T follicular helper cell (primary cell): ENCODE results near the gene ARL13B.
"Not testable (repeated sequence)": the region's sequence is repeated elsewhere in the genome, so short reads cannot be mapped to it uniquely, and the experiment has no call there.

ENCODE experiments used
- DNase-seq: peaks from one replicate; pipeline ENCODE4 v3.0.0-alpha.2; 2020; ENCODE audit warnings: low read depth

Gene ARL13B

DNA sequence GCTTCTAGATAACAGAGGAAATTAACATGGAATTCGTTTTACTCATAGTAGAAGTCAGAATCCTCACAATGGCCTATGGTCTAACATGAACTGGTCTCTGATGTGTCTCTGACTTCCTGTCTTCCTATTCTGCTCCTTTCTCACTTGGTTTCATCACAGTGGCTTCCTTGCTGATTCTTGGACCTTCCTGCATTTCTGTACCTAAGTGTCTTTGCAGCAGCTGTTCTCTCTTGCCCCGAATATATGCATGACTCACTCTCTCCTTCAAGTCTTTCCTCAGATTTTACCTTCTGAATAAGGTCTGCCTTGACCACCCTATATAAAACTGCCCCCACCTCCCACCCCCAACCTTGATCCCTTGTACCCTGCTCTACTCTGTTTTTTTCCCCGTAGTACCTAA, 14.1 kb downstream of the ARL13B start:
- no peak for DNase-seq

DNA sequence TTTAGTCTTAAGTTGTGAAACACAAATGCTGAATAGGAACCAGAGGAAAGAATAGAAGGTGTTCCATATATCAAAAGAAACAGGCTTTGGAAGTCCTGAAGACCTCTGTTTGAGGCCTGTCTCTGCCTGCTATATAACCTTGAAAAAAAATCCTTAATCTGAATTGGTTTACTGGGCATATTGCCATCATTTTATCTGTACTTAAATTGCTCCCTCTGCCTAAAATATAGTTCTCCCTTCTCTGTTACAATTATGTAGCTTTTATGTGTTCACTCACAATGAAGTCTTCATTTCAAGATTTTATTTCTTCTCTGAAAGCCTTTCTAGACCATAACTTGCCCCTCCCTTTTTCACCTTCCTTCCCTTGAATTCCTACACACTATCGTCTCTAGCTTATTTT, 21.2 kb downstream of the ARL13B start:
- no peak for DNase-seq

DNA sequence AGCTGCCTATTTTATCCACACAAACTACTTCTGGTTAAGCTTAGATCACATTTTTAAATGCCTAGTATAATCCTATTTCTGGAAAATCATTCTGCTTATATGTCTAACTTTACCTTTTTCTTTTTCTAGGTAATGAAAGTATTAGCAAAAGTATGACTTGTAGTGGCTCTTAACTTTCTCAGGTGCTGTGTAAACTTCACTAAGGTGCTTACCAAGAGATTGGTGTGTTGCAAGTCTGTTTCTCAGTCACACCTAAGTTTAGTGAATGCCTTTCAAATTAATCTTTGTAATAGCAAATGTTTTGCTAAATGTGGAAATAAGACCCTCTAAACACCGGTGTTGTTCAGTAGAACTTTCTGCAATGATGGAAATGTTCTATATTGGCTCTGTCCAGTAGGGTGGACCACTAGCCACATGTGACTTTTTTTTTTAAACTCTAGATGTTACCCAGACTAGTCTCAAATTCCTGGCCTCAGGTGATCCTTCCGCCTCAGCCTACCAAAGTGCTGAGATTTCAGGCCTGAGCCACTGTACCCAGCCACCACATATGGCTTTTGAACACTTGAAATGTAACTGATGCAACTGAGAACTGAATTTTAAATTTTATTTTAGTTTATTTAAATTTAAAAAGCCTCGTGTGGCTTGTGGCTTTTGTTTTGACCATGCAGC, 22.0 kb downstream of the ARL13B start:
- DNase-seq: no peak

DNA sequence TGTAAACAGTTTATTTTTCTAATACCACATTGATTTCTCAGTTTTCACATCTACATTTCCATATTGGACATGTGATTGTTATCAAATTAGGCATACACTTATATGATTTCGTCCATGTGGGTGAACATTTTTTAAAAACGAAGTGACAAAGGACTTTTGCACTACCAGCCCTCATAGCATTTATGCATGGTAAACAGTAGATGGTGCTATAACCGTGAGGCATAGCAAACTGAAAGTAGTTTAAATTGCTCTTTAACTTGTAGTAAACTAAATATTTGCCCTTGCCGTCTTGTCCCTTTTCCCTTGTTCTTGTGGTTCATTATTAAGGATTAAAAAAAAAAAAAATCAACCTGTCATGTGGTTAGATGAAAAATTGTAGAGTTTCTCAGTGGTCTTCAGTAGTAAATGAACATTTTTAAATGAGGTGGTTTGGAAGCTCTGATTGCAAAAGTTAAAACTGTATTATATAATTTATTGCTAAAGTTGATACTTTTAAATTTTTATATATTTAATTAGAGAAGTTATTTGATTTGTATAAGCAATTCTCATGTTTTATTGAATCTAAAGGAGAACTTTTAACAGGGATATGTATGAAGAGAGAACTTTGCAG, 24.5 kb downstream of the ARL13B start:
- DNase-seq: no peak

DNA sequence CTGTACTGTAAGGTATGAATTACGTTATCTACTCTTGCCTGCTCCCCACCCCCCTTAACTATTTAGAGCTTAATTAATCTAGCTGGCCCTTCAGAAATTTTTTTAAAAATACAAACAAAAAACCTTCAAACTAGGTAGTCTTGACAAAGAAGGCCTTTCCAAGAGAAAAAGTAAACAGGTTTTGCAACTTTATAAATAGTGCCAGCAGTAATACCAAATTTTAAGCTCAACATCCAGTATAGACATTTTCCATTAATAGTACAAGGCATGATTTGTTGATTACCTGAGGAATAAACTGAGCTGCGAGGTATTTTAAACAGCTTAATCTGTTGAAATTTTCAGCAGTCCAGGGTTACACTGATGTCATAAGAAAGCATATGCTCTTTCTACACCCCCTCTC, 28.3 kb downstream of the ARL13B start:
- DNase-seq: no peak

DNA sequence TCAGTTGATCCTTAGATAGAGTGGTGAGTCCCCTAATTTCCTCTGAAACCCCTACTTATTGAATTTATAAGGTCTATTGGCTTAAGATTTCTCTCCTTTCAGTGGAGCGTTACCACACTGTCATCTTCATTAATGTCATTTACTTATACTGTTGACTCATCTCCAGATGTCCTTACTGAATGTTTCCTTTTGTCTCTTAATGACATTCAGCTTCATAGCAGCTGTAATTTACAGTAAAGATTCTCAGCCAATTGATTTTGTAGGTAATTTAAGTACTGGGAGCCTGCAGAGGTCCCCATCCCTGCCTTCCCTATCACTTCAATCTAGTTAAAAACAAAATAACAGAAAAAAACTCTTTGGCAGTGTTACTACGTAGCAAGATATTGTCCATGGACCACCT, 29.7 kb downstream of the ARL13B start:
- DNase-seq: no peak

DNA sequence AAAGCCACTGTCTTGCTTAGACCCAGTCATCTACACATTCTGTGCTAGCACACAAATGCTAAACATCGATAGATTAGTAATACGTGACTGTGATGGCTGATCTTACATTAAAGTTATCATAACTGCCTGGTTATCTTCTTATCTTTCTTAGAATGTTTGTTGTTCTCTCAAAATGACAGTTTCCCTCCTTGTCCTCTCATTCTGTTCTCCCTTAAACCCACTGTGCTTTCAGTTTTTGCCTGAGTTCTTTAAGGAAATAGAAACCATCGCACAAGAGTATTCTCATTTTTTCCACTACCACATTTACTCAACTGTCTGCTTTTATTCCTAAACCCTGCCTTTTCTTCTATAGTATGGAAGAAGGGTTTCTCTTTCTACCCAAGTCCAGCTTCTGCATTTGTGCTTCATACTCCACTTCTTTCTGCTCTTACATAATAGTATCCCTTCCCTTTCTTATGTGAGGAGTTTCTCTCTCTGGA, 31.3 kb downstream of the ARL13B start:
- DNase-seq: no peak

DNA sequence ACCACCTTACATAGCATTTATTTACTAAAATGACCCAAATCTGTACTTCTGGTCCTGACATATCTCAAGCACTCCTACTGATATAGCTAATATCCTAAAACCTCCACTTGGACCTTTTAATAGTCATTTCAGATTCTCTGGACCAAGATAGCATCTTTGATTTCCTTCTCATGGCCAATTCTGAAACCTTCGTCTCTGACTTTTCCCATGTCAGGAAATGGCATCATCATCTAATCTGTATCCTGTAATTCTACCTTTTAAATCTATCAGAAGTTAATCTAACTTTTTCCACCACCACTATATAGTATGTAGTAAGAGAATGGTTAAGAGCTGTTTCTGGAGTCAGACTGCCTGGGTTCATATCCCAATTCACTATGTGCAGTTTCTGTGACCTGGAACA, 32.2 kb downstream of the ARL13B start:
- no peak for DNase-seq

DNA sequence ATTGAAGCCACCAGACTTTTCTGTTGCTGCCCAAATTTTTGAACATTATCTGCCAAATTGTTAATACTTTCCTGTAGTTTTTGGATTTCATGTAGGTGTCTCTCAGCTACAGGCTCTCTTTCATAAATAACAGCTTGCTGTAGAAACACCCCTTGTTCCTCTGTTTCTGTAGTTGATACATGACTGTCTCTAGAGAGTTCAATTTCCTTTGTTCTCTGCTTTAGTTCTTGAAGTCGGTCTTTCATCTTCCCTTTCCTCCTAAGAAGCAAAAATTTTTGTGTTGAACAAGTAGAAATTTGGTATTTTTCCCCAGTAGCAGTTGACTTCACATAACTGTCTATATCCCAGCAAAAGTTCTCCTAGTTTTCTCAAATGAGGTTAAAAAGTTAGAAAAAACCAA, 35.1 kb downstream of the ARL13B start:
- DNase-seq: no peak

DNA sequence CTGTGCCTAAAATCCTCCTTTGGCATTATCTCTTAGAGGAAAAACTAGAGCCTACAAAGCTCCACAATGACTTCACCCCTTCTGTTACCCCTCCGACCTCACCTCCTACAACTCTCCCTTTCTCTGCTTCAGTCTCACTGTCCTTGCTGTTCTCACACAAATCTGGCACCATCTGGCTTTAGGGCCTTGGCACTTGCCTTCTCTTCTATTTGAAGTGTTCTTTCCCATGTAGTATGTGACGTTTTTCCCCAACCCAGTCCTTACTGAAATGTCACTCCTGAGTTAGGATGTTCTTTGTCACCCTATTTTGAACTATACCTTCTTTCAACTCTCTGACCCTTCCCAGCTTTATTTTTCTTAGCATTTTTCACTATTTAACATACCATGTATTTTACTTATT, 39.7 kb downstream of the ARL13B start:
- DNase-seq: no peak

DNA sequence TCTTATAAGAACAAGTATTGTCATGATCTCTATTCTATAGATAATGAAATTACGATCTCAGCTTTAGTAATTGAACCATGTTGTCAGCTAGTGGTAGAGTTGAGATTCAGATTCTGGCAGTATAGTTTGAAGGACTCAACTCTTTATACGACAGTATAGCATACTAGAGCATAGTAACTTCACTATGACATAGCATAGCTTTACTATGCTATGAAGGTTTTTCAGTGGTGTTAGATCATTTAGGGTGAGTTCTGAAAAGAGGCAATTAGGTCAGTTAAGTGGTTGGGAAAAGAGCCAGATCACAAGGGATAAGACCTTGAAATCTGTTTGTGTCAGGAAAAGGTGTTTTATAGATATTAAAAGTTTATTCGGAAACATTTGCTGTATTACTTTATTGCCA, 40.3 kb downstream of the ARL13B start:
- no peak for DNase-seq

DNA sequence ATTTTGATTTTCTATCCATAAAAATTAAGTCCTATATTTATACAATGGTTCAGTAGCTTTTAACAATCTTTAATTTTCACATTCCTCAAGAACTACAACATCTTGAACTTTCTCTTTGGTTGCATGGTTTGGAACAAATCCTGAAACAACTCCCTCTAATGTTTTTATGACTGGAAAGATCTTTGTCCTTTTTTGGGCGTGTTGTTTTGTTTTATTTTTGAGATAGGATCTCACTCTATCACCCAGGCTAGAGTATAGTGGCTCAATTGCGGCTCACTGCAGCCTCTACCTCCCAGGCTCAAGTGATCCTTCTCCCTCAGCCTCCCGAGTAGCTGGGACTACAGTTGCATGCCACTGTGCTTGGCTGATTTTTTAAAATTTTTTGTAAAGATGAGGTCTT, 44.4 kb downstream of the ARL13B start:
- DNase-seq: no peak

DNA sequence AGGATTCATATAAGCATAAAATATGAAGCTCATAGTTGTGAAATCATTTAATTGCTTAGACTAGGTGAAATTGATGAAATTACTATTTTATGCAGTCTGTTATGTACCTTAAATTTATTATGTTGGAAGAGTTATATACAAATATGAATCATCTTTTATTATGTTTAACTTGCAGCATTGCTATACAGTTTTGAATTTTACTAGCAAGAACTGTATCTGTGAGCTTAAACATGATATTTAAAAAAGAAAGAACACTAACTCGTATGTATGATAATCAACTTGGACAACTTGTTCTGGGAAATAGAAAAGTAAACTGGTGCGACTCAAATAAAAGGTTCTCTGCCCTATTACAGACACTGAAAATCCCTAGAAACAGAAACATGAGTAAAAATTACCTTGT, 46.7 kb downstream of the ARL13B start:
- DNase-seq: no peak

DNA sequence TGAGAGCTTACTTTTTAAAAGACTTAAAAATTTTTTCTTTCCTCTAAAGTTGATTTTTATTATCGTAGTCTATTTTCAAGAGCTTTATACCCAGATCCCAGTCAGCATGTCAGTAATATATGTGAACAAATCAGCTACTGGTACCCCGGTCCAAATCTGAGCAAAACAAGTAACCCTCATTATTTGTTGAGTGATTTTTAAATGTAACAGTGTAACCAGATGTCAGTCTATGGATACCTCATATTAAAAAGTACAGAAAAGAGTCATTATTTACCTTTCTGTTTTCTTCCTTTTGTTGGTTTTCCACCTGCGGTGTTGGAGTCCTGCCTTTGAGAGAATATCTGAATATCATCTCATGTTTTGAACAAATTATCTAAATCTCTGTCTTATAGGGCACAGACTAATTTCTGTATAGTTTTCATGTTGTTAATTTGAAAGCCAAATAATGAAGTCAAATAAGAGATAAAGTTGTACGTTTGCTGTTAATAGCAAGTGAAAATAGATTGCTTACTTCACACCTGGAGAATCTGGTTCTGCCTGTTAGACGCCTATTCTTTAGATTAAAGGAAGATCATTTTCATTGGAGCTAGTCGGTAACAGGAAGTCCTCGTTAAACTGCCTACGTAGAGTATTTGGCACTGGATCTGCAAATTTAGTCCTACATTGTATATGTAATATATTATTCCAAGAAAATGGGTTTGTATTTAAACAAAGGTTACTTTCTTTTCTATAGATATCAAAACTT, 48.3 kb downstream of the ARL13B start, which contains the start of gene STX19:
Gene STX19, minus strand, starts transcription at position 505 of the 745 bp plus-strand sequence. CDS start 13,328 bp downstream, outside the sequence.
- DNase-seq: no peak

DNA sequence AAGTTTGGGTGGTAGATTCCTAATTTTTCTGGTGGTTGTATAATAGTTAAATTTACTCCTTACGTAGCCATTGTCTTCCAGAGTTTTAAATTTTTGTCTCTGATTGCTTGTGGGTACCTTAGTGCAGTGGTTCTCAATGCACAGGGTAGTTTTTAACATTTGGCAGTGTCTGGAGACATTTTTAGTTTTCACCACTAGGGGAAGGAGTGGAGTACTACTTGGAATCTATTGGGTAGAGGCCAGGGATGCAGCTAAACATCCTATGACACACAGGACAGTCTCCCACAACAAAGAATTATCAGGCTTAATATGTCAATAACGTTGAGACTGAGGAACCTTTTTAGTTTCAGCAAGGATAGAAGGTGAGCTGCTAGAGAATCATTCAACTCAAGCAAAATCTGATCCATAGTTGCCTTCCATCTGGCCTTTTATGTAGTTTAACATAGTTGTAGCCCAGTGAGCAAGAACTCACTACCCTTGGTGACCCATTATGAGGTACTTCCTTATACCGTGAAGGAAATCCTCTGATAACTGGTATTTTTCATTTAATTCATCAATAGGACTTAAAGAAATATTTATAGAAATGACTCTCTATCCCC, 57.1 kb downstream of the ARL13B start:
- DNase-seq: no peak

DNA sequence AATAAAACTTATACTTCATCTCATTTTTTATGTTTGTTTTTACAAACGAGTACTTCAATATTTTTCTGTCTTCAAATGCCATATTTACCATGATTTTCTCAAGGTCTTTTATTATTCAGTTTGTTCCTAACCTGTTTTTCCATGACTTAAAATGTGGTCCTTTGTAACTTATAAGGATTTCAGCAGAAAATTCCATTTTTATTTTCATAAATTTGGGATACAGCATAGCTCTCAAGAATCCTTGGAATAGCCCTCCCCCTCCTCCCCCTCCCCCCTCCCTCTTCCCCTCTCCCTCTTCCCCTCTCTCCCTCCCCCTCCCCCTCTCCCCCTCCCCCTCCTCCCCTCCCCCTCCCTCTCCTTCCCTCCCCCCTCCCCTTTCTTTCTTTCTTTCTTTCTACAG, 63.3 kb downstream of the ARL13B start:
- DNase-seq: no peak

DNA sequence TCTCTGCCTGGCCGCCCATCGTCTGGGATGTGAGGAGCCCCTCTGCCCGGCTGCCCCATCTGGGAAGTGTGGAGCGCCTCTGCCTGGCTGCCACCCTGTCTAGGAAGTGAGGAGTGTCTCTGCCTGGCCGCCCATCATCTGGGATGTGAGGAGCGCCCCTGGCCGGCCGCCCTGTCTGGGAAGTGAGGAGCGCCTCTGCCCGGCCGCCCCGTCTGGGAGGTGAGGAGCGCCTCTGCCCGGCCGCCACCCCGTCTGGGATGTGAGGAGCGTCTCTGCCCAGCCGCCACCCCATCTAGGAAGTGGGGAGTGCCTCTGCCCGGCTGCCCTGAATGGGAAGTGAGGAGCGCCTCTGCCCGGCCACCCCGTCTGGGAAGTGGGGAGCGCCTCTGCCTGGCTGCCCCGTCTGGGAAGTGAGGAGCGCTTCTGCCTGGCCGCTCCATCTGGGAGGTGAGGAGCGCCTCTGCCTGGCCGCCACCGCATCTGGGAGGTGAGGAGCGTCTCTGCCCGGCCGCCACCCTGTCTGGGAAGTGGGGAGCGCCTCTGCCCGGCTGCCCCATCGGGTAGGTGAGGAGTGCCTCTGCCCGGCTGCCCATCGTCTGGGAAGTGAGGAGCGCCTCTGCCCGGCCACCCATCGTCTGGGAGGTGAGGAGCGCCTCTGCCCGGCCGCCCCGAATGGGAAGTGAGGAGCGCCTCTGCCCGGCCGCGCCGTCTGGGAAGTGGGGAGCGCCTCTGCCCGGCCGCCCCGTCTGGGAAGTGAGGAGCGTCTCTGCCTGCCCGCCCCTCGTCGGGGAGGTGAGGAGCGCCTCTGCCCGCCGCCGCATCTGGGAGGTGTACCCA, 64.4 kb downstream of the ARL13B start:
- DNase-seq: not testable (repeated sequence)

DNA sequence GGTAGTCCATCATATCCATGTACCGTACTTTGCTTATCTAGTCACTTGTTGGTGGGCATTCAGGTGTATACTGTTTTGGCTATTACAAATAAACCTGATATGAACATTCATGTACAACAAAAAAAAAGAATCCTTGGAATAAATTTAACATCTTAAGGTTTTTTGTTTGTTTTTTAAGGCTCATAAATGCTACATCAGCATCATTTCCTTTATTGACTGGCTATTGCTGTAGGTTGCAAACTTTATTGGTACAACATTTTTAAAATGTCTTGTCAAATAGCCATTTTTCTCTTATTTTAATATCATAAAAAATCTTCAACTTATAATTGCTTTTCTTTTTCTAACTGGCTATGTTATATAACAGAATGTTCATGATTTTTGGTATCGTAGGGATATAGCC, 66.6 kb downstream of the ARL13B start:
- no peak for DNase-seq

DNA sequence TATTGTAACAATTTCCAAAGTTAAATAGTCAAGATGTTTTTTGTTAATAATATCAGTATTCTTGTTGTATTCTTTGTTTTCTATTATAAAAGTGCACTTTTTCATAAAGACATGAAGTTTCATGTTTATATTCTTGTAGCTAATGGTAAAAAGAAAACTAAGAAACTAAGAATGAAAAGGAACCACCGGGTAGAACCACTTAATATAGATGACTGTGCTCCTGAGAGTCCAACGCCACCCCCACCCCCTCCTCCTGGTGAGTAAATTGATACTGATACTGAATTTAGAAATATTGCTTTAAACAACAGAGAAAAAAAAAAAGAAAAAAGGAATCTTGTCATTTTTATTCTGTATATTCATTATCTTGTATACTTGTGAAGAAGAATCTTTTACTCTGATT, 69.3 kb downstream of the ARL13B start:
- no peak for DNase-seq

DNA sequence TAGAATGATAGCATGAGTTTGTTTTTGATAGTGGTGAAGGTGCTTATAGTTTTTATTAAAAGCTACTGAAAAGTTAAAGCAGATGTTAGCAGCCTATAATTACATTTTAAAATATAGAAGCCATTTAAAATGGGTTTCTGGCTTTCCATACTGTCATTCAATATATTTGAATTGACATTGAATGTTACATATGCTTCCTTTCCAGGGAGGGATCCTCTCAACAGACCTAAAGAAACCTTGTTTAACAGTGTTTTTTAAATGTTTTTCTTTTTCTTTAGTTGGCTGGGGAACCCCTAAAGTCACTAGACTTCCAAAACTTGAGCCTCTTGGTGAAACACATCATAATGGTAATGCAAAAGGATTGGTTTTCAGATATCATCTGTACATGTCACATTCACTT, 70.6 kb downstream of the ARL13B start:
- DNase-seq: no peak

DNA sequence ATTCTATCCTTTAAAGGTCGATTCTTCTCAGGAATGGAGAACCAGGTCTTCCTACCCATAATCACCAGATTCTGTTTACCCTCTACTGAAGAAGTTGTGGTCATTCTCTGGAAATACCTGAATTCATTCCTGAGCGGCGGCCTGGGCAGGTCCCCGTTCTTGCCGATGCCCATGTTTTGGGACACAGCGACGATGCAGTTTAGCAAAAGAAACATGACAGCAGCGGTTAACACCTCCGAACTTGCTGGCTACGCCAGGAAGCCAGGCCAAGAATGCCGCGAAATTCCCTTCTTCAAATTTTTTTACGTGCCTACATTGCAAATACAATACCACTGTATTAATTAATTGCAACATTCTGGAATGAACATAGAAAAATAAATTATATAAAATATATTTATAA, 81.3 kb downstream of the ARL13B start:
- DNase-seq: no peak
